ENCODE measurements around the gene ABLIM1. TPM values are rescaled to one million over a fixed set of nuclear protein-coding genes. Genes with fewer than 3 reads are reported as not detected.

ABLIM1 gene
- total RNA-seq, 1 donor from 2014 or later, result 51.4 TPM

- DNase-seq (ENCODE audit: low spot score in 2 of 2) (no peak), FAIRE-seq (no peak)
Observed at GRCh38 chr10:114525368-114525949, 132.6 kb downstream of the ABLIM1 start.

- FAIRE-seq (no peak), DNase-seq (ENCODE audit: low spot score in 2 of 2) (no peak)
Observed at GRCh38 chr10:114523876-114524275, 134.2 kb downstream of the ABLIM1 start.

GRCh38 chr10:114521255-114521654, 136.8 kb downstream of the ABLIM1 start:
- FAIRE-seq (no peak), DNase-seq (ENCODE audit: low spot score in 2 of 2) (no peak)

- FAIRE-seq (no peak), DNase-seq (ENCODE audit: low spot score in 2 of 2) (no peak)
Observed at GRCh38 chr10:114520453-114520852, 137.6 kb downstream of the ABLIM1 start.

GRCh38 chr10:114519756-114520293, 138.2 kb downstream of the ABLIM1 start:
- FAIRE-seq, result no peak
- no peak for DNase-seq (ENCODE audit: low spot score in 2 of 2)

GRCh38 chr10:114519306-114519669, 138.8 kb downstream of the ABLIM1 start:
- DNase-seq (ENCODE audit: low spot score in 2 of 2), result no peak
- FAIRE-seq, result no peak

GRCh38 chr10:114518401-114519305, 139.4 kb downstream of the ABLIM1 start:
- FAIRE-seq (no peak), DNase-seq (ENCODE audit: low spot score in 2 of 2) (no peak)

- DNase-seq (ENCODE audit: low spot score in 2 of 2), result no peak
- no peak for FAIRE-seq
Observed at GRCh38 chr10:114517368-114518250, 140.5 kb downstream of the ABLIM1 start.

GRCh38 chr10:114516356-114516755, 141.7 kb downstream of the ABLIM1 start:
- DNase-seq (ENCODE audit: low spot score in 2 of 2) (no peak), FAIRE-seq (no peak)

GRCh38 chr10:114515298-114515914, 142.7 kb downstream of the ABLIM1 start:
- FAIRE-seq (no peak), DNase-seq (ENCODE audit: low spot score in 2 of 2) (no peak)

- FAIRE-seq, result no peak
Observed at GRCh38 chr10:114513381-114513792, 144.7 kb downstream of the ABLIM1 start.

GRCh38 chr10:114511881-114512280, 146.2 kb downstream of the ABLIM1 start:
- no peak for FAIRE-seq
- DNase-seq (ENCODE audit: low spot score in 2 of 2), result no peak

More at GRCh38 chr10:114513381-114513792, 144.7 kb downstream of the ABLIM1 start:
- DNase-seq (ENCODE audit: low spot score in 2 of 2), result no peak

- DNase-seq (ENCODE audit: low spot score in 2 of 2) (no peak), FAIRE-seq (no peak)
Observed at GRCh38 chr10:114508376-114508775, 149.7 kb downstream of the ABLIM1 start.

GRCh38 chr10:114507449-114507848, 150.6 kb downstream of the ABLIM1 start:
- no peak for FAIRE-seq
- DNase-seq (ENCODE audit: low spot score in 2 of 2), result no peak

GRCh38 chr10:114506871-114507385, 151.1 kb downstream of the ABLIM1 start:
- no peak for DNase-seq (ENCODE audit: low spot score in 2 of 2)
- no peak for FAIRE-seq

GRCh38 chr10:114504769-114505579, 153.1 kb downstream of the ABLIM1 start:
- DNase-seq (ENCODE audit: low spot score in 2 of 2), result no peak
- no peak for FAIRE-seq

- FAIRE-seq (no peak), DNase-seq (ENCODE audit: low spot score in 2 of 2) (no peak)
Observed at GRCh38 chr10:114502074-114502473, 156.0 kb downstream of the ABLIM1 start.

GRCh38 chr10:114501650-114502049, 156.4 kb downstream of the ABLIM1 start:
- no peak for DNase-seq (ENCODE audit: low spot score in 2 of 2)
- FAIRE-seq, result no peak

GRCh38 chr10:114500643-114501042, 157.4 kb downstream of the ABLIM1 start:
- no peak for DNase-seq (ENCODE audit: low spot score in 2 of 2)
- no peak for FAIRE-seq

Measured in frontal cortex (tissue), 4 donors.